Progenitor cell of endocrine pancreas (in vitro differentiated cells): ENCODE measurements around the gene ADCY5. TPM values are rescaled to one million over a fixed set of nuclear protein-coding genes. Genes with fewer than 3 reads are reported as not detected.

Experiments used
- DNase-seq: peaks from one replicate; pipeline ENCODE4 v3.0.0; 2021; ENCODE audit warnings: low spot score; ENCODE audit not compliant: unreplicated experiment
- H3K27ac Mint-ChIP-seq: 2 replicates; pipeline ENCODE4 v1.8.0; 2021; ENCODE audit warnings: mild to moderate bottlenecking, moderate library complexity, mixed read lengths
- H3K27me3 Mint-ChIP-seq: 2 replicates; pipeline ENCODE4 v1.8.0; 2021; ENCODE audit warnings: mixed read lengths
- H3K36me3 Mint-ChIP-seq: 2 replicates; pipeline ENCODE4 v1.8.0; 2022; ENCODE audit warnings: mixed read lengths; ENCODE audit not compliant: insufficient read depth
- H3K4me1 Mint-ChIP-seq: 2 replicates; pipeline ENCODE4 v1.8.0; 2021; ENCODE audit warnings: low read depth, mixed read lengths
- H3K4me3 Mint-ChIP-seq: 2 replicates; pipeline ENCODE4 v1.8.0; 2021; ENCODE audit warnings: low read depth, mild to moderate bottlenecking, moderate library complexity, mixed read lengths
- H3K9me3 Mint-ChIP-seq: 2 replicates; pipeline ENCODE4 v1.8.0; 2021; ENCODE audit warnings: low read depth, mixed read lengths
- total RNA-seq: library from RNA; stranded (reverse); gene quantifications from 2 replicates; pipeline ENCODE4 v1.2.1, GENCODE V29; 2021
- TF ChIP-seq, protein P1 (sequence below): fragments of 200-600 bp; sonication (generic); IDR thresholded peaks from one replicate; pipeline ENCODE4 v1.5.0; 2021; ENCODE audit warnings: antibody characterized with exemption, mild to moderate bottlenecking; ENCODE audit not compliant: unreplicated experiment

ADCY5 gene
- total RNA-seq, 1 donor from 2014 or later = 33.8 TPM

DNA sequence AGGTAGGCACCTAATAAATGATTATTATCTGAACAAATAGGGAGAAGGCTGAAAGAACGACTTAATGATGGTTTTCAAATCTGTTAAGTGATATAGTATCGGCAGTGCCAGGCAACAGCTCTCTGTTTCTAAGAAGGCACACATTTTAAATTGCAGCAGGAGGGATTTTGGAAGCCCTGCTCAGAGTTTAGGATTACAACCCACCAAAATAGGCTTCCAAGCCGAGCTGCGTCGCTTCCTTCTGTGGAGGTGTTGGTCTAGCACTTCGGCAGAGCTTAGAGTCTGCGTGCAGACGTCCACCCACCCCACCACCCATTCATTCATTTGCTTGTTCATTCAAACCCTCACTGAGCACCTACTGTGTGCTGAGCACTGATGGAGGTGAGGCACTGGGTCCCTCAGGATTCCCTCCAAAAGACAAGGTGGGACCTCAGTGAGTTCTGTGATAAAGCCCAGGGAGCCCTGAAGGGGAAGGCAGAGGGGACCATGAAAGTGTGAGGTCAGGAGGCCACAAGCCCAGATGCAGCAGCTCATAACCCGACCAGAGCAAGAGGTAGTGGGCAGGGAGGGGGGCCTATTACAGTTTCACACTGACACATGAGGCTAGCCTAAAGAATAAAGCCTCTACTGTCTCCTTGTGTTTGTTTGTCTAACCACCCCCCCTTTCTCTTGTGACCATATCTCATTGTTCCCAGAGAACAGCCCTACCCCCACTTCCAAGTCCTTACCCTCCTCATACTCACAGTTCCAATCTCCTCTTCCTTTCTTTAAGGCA is 8.9 kb downstream of the ADCY5 start:
- H3K4me3 Mint-ChIP-seq = no peak overlapping the region
- DNase-seq = no peak
- no peak overlapping the region for H3K27ac Mint-ChIP-seq
- H3K36me3 Mint-ChIP-seq = peaks cover 2% of the 10 kb centered on the region
- no peaks in the 10 kb centered on the region for H3K9me3 Mint-ChIP-seq
- H3K27me3 Mint-ChIP-seq = no peaks in the 10 kb centered on the region
- TF ChIP-seq, protein P1, sequence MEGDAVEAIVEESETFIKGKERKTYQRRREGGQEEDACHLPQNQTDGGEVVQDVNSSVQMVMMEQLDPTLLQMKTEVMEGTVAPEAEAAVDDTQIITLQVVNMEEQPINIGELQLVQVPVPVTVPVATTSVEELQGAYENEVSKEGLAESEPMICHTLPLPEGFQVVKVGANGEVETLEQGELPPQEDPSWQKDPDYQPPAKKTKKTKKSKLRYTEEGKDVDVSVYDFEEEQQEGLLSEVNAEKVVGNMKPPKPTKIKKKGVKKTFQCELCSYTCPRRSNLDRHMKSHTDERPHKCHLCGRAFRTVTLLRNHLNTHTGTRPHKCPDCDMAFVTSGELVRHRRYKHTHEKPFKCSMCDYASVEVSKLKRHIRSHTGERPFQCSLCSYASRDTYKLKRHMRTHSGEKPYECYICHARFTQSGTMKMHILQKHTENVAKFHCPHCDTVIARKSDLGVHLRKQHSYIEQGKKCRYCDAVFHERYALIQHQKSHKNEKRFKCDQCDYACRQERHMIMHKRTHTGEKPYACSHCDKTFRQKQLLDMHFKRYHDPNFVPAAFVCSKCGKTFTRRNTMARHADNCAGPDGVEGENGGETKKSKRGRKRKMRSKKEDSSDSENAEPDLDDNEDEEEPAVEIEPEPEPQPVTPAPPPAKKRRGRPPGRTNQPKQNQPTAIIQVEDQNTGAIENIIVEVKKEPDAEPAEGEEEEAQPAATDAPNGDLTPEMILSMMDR = no peak
- peaks cover 35% of the 10 kb centered on the region for H3K4me1 Mint-ChIP-seq

DNA sequence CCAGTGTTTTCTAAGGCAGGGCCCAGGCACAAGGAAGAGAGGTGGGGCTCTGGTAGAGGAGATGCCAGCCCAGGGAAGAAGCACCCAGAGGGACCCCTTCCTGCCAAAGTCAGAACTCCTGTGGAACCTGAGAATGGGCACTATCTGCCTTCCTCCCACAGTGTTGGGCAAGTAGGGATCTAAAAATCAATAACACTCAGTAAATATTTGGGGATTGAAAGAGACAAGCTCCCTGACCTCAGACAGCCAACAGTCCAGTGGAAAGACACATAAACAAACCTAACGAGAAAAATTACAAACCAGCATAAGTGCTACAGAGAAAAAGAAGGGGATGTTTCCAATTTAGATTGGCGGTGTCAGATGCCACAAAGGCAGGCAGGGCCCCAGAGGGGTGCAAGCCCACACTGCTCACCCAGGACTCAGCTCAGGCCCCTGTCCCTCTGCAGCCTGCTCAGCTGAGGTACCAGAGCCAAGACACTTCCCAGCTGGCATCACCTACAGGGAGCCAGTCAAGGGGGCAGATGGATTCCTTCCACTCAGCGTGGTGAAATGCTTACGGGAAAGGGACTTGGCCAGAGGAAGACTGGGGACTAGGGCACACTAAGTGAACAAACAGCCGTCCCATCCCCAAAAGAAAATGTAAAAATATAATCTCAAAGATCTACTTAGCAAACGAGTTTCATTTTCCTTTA is 15.9 kb downstream of the ADCY5 start:
- Mint-ChIP-seq H3K4me1 (peaks cover 39% of the 10 kb centered on the region), H3K9me3 (peaks cover 4% of the 10 kb centered on the region), H3K27ac (peak overlapping the region; percentile 82), H3K4me3 (no peak overlapping the region), H3K36me3 (peaks cover 7% of the 10 kb centered on the region), H3K27me3 (no peaks in the 10 kb centered on the region)
- TF ChIP-seq, protein P1 = no peak
- DNase-seq = no peak

DNA sequence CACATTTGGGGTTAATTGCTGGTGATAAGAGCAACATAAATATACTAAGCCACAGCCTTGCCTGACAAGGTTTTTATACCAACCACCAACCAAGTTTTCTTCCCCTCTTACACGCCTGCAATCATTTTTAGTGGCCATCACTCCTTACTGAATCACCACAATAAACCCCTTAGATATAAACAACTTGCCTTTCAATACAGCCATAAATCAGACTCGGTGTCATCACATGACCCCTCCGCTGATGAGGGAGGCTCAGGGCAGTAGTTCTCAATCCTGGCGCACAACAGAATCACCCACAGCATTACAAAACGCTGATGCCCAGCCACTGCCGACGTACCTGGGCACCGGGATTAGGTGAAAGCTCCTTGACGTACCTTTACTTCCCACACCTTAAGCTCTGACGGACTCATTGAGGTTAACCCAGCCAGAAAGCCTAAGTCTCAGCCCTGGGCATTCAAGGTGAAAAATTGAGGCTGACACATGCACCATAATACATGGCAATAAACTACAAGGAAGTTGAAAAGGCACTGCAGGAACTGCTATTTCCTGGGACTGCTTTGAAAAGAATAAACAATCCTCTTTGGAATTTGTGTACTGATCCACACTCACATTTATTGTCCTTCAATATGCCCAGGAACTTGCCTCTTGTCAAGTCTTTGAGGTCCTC is 17.1 kb downstream of the ADCY5 start:
- Mint-ChIP-seq H3K27ac (peak overlapping the region; percentile 79), H3K27me3 (no peaks in the 10 kb centered on the region), H3K36me3 (peaks cover 6% of the 10 kb centered on the region)

DNA sequence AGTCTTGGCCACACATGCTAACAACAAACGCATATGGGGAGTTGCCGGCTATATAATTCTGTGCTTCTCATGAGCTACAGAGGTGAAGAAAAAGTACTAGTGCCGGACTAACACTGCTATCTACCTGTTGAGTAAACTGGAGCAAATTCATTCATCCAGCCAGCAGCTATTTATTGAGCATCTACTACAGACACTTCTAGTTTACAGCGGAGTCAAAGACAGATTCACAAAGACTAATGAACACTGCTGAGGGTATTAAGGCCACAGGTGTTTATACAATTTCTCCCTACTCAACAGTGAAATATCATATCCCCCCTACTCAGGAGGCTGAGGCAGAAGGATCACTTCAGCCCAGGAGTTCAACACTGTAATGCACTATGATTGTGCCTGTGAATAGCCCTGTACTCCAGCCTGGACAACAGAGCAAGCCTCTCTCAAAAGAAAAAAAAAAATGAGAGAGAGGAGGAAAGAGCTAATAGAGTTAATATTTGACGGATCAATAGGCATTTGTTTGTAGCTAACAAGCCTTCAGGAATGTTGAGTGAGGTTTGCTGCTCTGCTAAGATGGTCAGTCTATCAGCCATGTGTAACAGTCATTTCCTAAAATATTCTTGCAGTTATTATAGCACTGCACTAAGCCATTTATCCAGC is 17.8 kb downstream of the ADCY5 start:
- Mint-ChIP-seq H3K27me3 (no peaks in the 10 kb centered on the region), H3K4me3 (peak overlapping the region; percentile 50), H3K9me3 (peaks cover 4% of the 10 kb centered on the region), H3K4me1 (peaks cover 42% of the 10 kb centered on the region), H3K36me3 (peaks cover 6% of the 10 kb centered on the region), H3K27ac (peak overlapping the region; percentile 84)
- DNase-seq = no peak
- TF ChIP-seq, protein P1 = no peak

More for the DNA sequence above, 17.1 kb downstream of the ADCY5 start:
- no peak for DNase-seq
- Mint-ChIP-seq H3K4me3 (peak overlapping the region; percentile 50), H3K9me3 (peaks cover 4% of the 10 kb centered on the region), H3K4me1 (peaks cover 42% of the 10 kb centered on the region)
- TF ChIP-seq, protein P1 = no peak

DNA sequence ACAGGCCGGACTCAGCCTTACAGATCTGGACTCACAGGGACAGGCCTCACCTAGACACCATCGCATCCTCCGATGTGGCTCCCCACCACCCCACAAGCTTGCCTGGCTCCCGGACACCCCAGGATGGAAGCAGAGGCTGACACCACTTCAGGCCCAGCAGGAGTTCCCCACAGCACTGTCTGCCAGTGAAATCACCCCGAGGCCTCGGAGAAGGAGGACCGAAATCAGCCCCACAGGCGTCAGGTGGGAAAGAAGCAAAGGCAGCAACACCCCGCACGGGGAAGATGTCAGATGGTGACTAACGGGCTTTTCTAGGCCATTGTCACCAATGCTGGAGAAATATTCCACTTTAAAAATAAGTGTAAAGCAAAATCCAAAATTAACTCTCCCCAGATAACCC is 18.6 kb downstream of the ADCY5 start:
- no peak overlapping the region for H3K4me3 Mint-ChIP-seq
- H3K4me1 Mint-ChIP-seq = peaks cover 42% of the 10 kb centered on the region
- peaks cover 6% of the 10 kb centered on the region for H3K36me3 Mint-ChIP-seq
- TF ChIP-seq, protein P1 = no peak
- no peaks in the 10 kb centered on the region for H3K27me3 Mint-ChIP-seq
- H3K27ac Mint-ChIP-seq = no peak overlapping the region
- DNase-seq = no peak
- H3K9me3 Mint-ChIP-seq = peaks cover 4% of the 10 kb centered on the region
